Hepatic stellate cell (primary cell): ENCODE measurements around the gene SLF1.
"Not testable (repeated sequence)": the region's sequence is repeated elsewhere in the genome, so short reads cannot be mapped to it uniquely, and the experiment has no call there.

Experiments used
- DNase-seq: peaks from one replicate; pipeline ENCODE4 v3.0.0; 2011; ENCODE audit warnings: low spot score

The SLF1 gene

GRCh38 chr5:94618493-94619328 lies at the start of gene SLF1, which contains the start of gene KIAA0825:
Gene SLF1 (plus strand): TSS chr5:94618669. CDS start chr5:94628811, 10,142 bp downstream.
Gene KIAA0825 (minus strand): TSS chr5:94618604. CDS start chr5:94537126, 81,478 bp downstream.
- peak; percentile 82 for DNase-seq

DNA sequence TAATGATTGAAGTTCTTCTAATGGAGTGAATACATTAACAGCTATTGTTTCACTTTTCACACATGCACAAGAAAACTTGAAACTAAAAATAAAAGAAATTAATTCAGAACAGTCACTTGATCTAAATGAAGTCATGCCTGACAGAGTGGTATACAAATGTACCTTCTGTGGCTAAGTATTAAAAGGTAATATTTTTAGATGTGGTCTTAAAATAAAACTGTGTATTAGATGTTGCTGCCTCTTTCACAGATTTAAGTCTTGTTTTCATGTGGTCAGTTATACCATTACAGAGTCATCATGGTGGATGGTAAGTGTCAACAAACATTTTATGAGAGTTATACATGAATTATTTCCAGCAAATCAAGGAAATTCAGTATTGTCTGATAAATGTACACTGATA lies 47.1 kb upstream of the SLF1 start:
- DNase-seq: no peak

- DNase-seq: not testable (repeated sequence)
Observed at GRCh38 chr5:94573349-94573748, 45.1 kb upstream of the SLF1 start.

DNA sequence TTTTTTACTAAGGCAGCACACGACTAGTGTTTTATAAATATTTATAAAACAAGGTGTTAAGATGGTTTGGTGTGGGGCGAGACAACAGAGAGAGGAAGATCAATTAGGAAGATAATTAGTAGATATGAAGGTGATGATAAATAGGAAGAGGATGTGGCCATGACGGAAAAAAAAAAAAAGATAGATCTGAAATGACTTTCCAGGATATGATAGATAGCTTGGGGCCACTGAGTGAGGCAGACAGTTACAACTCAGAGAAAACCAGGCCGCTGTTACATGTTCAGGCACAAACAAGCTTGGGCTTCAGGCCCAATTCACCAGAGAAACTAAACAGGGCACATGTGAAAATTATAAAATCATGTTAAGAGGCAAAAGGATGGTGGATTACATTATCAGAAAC lies 43.3 kb upstream of the SLF1 start:
- no peak for DNase-seq

DNA sequence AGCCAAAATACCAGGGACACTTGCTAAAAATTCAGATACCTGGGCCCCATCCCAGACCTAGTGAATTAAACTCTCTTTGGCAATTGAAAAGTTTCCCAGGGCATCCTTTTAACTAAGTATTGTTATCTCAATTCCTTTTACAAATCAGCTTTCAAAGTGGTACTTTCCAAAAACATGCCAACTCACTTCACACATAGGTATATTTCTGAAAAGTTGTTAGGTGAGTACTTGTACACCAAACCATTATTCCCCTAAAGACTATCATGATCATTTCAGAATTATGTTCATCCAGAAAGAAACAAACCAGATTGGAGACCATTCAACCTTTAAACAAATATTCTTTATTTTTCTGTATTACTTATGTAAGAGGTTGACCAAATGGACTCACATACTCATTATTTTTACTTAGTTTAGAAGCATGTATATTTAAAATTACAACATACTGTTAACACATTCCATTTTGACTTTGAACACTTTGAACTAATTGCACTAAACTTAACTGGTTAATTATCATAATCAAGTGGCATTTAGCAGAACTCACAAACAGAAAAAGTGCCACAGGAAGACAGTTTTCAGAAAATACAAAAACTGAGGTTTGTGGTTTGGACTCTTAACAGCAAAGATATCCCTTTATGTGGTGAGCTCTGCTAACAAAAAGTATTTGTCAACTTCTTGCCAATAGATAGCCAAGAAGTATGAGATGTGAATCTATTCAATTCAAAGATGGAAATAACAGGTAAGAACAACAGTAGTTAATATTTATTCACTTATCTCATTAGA lies 40.8 kb upstream of the SLF1 start:
- no peak for DNase-seq

GRCh38 chr5:94595281-94595840 lies 23.1 kb upstream of the SLF1 start:
- no peak for DNase-seq

GRCh38 chr5:94613583-94613982 lies 4.9 kb upstream of the SLF1 start:
- DNase-seq: no peak

- DNase-seq: no peak
Observed at GRCh38 chr5:94614156-94614805, 4.2 kb upstream of the SLF1 start.

DNA sequence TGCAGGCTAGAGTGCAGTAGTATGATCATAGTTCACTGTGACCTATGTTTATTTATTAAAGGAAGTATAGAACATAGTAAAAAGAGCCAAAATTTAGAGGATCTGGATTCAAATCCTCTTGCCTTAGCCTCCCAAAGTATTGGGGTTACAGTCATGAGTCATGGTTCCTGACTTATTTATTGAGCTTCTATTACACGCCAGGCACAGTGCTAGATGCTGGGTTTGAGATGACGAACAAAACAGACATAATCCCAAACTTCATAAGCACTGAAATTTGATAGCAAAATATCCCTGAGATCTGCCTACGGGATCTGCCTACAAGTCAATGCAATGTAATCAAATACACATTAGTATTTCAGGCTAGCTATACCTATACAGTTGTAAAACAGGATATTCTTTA lies 2.6 kb upstream of the SLF1 start:
- DNase-seq: no peak

GRCh38 chr5:94618029-94618492 lies 408 bp upstream of the SLF1 start:
- DNase-seq: peak; percentile 23

DNA sequence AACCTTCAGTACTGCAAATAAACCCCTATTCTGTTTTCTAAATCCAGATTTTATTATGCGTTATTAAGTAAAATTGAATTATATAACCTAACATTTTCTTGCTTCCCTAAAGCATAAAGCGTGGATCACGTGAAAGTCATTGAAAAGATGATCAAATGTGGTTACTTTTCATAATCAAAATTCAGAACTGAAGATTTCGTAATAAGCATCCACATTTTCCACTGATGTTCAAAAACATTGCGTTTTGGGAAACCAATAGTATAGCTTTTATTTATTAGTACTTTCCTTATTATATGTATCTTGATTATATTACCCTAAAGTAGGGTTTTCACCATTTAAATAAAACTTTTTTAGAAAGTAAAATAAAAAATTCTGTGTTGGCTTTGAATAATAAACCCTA lies 1.8 kb downstream of the SLF1 start:
- no peak for DNase-seq

- no peak for DNase-seq
Observed at GRCh38 chr5:94621763-94622162, 3.3 kb downstream of the SLF1 start.

- DNase-seq: no peak
Observed at GRCh38 chr5:94623011-94623410, 4.5 kb downstream of the SLF1 start.

- no peak for DNase-seq
Observed at GRCh38 chr5:94623877-94624276, 5.4 kb downstream of the SLF1 start.

GRCh38 chr5:94627191-94627590 lies 8.7 kb downstream of the SLF1 start:
- DNase-seq: no peak

- DNase-seq: no peak
Observed at GRCh38 chr5:94632024-94632423, 13.6 kb downstream of the SLF1 start.

- no peak for DNase-seq
Observed at GRCh38 chr5:94640176-94640575, 21.7 kb downstream of the SLF1 start.

- no peak for DNase-seq
Observed at GRCh38 chr5:94645053-94645452, 26.6 kb downstream of the SLF1 start.

DNA sequence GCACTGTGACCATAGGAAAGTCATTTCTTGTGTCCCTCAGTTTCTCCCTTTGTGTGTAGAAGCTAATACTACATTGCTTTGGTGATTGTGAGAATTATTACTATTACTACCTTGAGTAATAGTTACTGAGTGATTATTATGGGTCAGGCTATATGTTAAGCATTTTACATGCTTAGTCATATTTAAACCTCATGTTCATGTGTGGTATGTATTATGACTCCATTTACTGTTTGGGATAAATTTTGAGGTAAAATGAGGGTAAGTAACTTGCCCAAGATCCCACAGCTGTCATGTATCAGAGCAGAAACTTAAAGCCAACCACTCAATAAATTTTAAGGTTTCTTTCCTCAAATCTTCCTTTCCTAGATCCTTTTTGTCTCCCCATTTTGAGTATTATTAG lies 28.3 kb downstream of the SLF1 start:
- DNase-seq: no peak

- DNase-seq: no peak
Observed at GRCh38 chr5:94649874-94650273, 31.4 kb downstream of the SLF1 start.

DNA sequence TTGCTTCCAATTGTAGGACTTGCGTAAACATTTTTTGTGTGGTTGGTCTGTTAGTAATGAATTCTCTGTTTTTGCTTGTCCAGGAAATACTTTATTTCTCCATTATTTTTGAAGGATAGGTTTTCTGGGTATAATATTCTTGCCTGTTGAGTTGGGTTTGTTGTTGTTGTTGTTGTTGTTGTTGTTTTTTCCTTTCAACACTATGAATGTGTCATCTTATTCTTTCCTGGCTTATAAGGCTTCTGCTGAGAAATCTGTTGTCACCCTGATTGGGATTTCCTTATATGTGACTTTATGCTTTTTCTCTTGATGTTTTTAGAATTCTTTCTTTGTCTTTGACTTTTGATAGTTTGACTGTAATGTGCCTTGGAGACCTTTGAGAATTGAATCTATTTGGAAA lies 39.8 kb downstream of the SLF1 start:
- DNase-seq: no peak

- no peak for DNase-seq
Observed at GRCh38 chr5:94660506-94660905, 42.0 kb downstream of the SLF1 start.
